Esophagus mucosa (tissue), 1 donor: ENCODE results near the gene CERK. TPM values are rescaled to one million over a fixed set of nuclear protein-coding genes. Genes with fewer than 3 reads are reported as not detected.

Source experiments
- ATAC-seq: fragments of 200-7000 bp; cut with Tn5 transposase; one replicate; pipeline ENCODE4 v1.9.1; 2020
- total RNA-seq: library from RNA; stranded (reverse); gene quantifications from one replicate; pipeline ENCODE4 v1.2.4, GENCODE V29; 2023
- donor health status: DM: yes; HTN: yes; CAD: no.

CERK gene
- total RNA-seq, 1 donor from 2014 or later: 21.9 TPM

GRCh38 chr22:46731246-46732040 lies 6.6 kb downstream of the CERK start:
- peak; percentile 44 for ATAC-seq

GRCh38 chr22:46730568-46731245 lies 7.3 kb downstream of the CERK start:
- no peak for ATAC-seq

- ATAC-seq: no peak
Observed at GRCh38 chr22:46728470-46728869, 9.6 kb downstream of the CERK start.

- peak; percentile 59 for ATAC-seq
Observed at GRCh38 chr22:46727813-46728364, 10.2 kb downstream of the CERK start.

- ATAC-seq: no peak
Observed at GRCh38 chr22:46726986-46727317, 11.1 kb downstream of the CERK start.

- peak; percentile 33 for ATAC-seq
Observed at GRCh38 chr22:46726066-46726985, 11.7 kb downstream of the CERK start.

GRCh38 chr22:46725096-46725495 lies 13.0 kb downstream of the CERK start:
- ATAC-seq: no peak

GRCh38 chr22:46723882-46724281 lies 14.2 kb downstream of the CERK start:
- no peak for ATAC-seq

- peak; percentile 78 for ATAC-seq
Observed at GRCh38 chr22:46721501-46722085, 16.5 kb downstream of the CERK start.

- ATAC-seq: no peak
Observed at GRCh38 chr22:46719921-46720320, 18.1 kb downstream of the CERK start.

- ATAC-seq: no peak
Observed at GRCh38 chr22:46714550-46714949, 23.5 kb downstream of the CERK start.

GRCh38 chr22:46712288-46712687 lies 25.8 kb downstream of the CERK start:
- no peak for ATAC-seq

- ATAC-seq: peak; percentile 85
Observed at GRCh38 chr22:46710806-46711205, 27.2 kb downstream of the CERK start.

GRCh38 chr22:46708766-46709330 lies 29.2 kb downstream of the CERK start:
- no peak for ATAC-seq

- ATAC-seq: no peak
Observed at GRCh38 chr22:46707827-46708570, 30.1 kb downstream of the CERK start.

- no peak for ATAC-seq
Observed at GRCh38 chr22:46707305-46707704, 30.7 kb downstream of the CERK start.

- no peak for ATAC-seq
Observed at GRCh38 chr22:46706060-46706459, 32.0 kb downstream of the CERK start.

GRCh38 chr22:46703996-46704370 lies 34.1 kb downstream of the CERK start:
- ATAC-seq: no peak

GRCh38 chr22:46703171-46703995 lies 34.7 kb downstream of the CERK start:
- no peak for ATAC-seq

GRCh38 chr22:46701262-46701661 lies 36.8 kb downstream of the CERK start:
- ATAC-seq: no peak
